ENCODE results near the gene KLF18.
"Not testable (repeated sequence)": the region's sequence is repeated elsewhere in the genome, so short reads cannot be mapped to it uniquely, and the experiment has no call there.

KLF18 gene

GRCh38 chr1:44139565-44139964 lies 1.9 kb downstream of the KLF18 start:
- H3K36me3 Mint-ChIP-seq (ENCODE audit: low read depth); H3K4me3 Mint-ChIP-seq: not testable (repeated sequence)

GRCh38 chr1:44138239-44138638 lies 3.2 kb downstream of the KLF18 start:
- Mint-ChIP-seq H3K4me1 (ENCODE audit: low read depth) (no peaks in the 10 kb centered on the region), H3K9me3 (no peaks in the 10 kb centered on the region), H3K36me3 (ENCODE audit: low read depth) (no peaks in the 10 kb centered on the region), H3K4me3 (no peak overlapping the region), H3K27me3 (peaks cover 19% of the 10 kb centered on the region), H3K27ac (no peak overlapping the region)
- no peak for DNase-seq

More at GRCh38 chr1:44139565-44139964, 1.9 kb downstream of the KLF18 start:
- DNase-seq; H3K9me3 Mint-ChIP-seq; H3K27ac Mint-ChIP-seq; H3K4me1 Mint-ChIP-seq (ENCODE audit: low read depth): not testable (repeated sequence)
- H3K27me3 Mint-ChIP-seq = peaks cover 16% of the 10 kb centered on the region

- H3K4me1 Mint-ChIP-seq (ENCODE audit: low read depth) = no peaks in the 10 kb centered on the region
- no peak overlapping the region for H3K4me3 Mint-ChIP-seq
- no peaks in the 10 kb centered on the region for H3K9me3 Mint-ChIP-seq
- no peak overlapping the region for H3K27ac Mint-ChIP-seq
- no peak for DNase-seq
- no peaks in the 10 kb centered on the region for H3K36me3 Mint-ChIP-seq (ENCODE audit: low read depth)
- peaks cover 12% of the 10 kb centered on the region for H3K27me3 Mint-ChIP-seq
Observed at GRCh38 chr1:44135886-44136285, 5.5 kb downstream of the KLF18 start.

GRCh38 chr1:44134071-44134920 lies 7.1 kb downstream of the KLF18 start:
- H3K27ac Mint-ChIP-seq = no peak overlapping the region
- H3K36me3 Mint-ChIP-seq (ENCODE audit: low read depth) = no peaks in the 10 kb centered on the region
- H3K4me1 Mint-ChIP-seq (ENCODE audit: low read depth) = no peaks in the 10 kb centered on the region
- peaks cover 15% of the 10 kb centered on the region for H3K27me3 Mint-ChIP-seq
- no peaks in the 10 kb centered on the region for H3K9me3 Mint-ChIP-seq
- no peak for DNase-seq
- H3K4me3 Mint-ChIP-seq = no peak overlapping the region

- Mint-ChIP-seq H3K4me3 (no peak overlapping the region), H3K27me3 (peaks cover 17% of the 10 kb centered on the region), H3K27ac (no peak overlapping the region), H3K9me3 (no peaks in the 10 kb centered on the region), H3K4me1 (ENCODE audit: low read depth) (no peaks in the 10 kb centered on the region), H3K36me3 (ENCODE audit: low read depth) (no peaks in the 10 kb centered on the region)
- no peak for DNase-seq
Observed at GRCh38 chr1:44131411-44131810, 10.0 kb downstream of the KLF18 start.

GRCh38 chr1:44129616-44130500 lies 11.6 kb downstream of the KLF18 start:
- Mint-ChIP-seq H3K4me3 (no peak overlapping the region), H3K27ac (no peak overlapping the region), H3K27me3 (peaks cover 27% of the 10 kb centered on the region), H3K36me3 (ENCODE audit: low read depth) (no peaks in the 10 kb centered on the region), H3K9me3 (no peaks in the 10 kb centered on the region), H3K4me1 (ENCODE audit: low read depth) (no peaks in the 10 kb centered on the region)
- DNase-seq = no peak

- Mint-ChIP-seq H3K9me3 (no peaks in the 10 kb centered on the region), H3K36me3 (ENCODE audit: low read depth) (no peaks in the 10 kb centered on the region), H3K4me3 (no peak overlapping the region), H3K27me3 (peaks cover 17% of the 10 kb centered on the region), H3K27ac (no peak overlapping the region), H3K4me1 (ENCODE audit: low read depth) (no peaks in the 10 kb centered on the region)
- DNase-seq = no peak
Observed at GRCh38 chr1:44120398-44120949, 21.0 kb downstream of the KLF18 start.

GRCh38 chr1:44119525-44119924 lies 21.9 kb downstream of the KLF18 start:
- H3K27ac Mint-ChIP-seq = no peak overlapping the region
- H3K27me3 Mint-ChIP-seq = peaks cover 13% of the 10 kb centered on the region
- no peak overlapping the region for H3K4me3 Mint-ChIP-seq
- no peaks in the 10 kb centered on the region for H3K9me3 Mint-ChIP-seq
- no peaks in the 10 kb centered on the region for H3K4me1 Mint-ChIP-seq (ENCODE audit: low read depth)
- no peaks in the 10 kb centered on the region for H3K36me3 Mint-ChIP-seq (ENCODE audit: low read depth)
- DNase-seq = no peak

- no peak within 1 kb of the TSS for H3K27ac Mint-ChIP-seq
- no peak for DNase-seq
- H3K27me3 Mint-ChIP-seq = peaks cover 12% of the 10 kb centered on the region
- H3K4me3 Mint-ChIP-seq = no peak within 1 kb of the TSS
- H3K9me3 Mint-ChIP-seq = no peaks in the 10 kb centered on the region
- H3K4me1 Mint-ChIP-seq (ENCODE audit: low read depth) = no peaks in the 10 kb centered on the region
- H3K36me3 Mint-ChIP-seq (ENCODE audit: low read depth) = no peaks in the 10 kb centered on the region
Observed at GRCh38 chr1:44118682-44119081, 22.7 kb downstream of the KLF18 start, which contains the start of gene KLF17. Gene KLF17 (plus strand): TSS chr1:44118821. CDS start chr1:44118908, 87 bp downstream.

GRCh38 chr1:44117272-44117671 lies 24.2 kb downstream of the KLF18 start:
- not testable (repeated sequence) for H3K36me3 Mint-ChIP-seq (ENCODE audit: low read depth); H3K9me3 Mint-ChIP-seq; H3K27ac Mint-ChIP-seq; H3K4me1 Mint-ChIP-seq (ENCODE audit: low read depth); H3K4me3 Mint-ChIP-seq; H3K27me3 Mint-ChIP-seq; DNase-seq

- H3K4me3 Mint-ChIP-seq = no peak overlapping the region
Observed at GRCh38 chr1:44114098-44114497, 27.3 kb downstream of the KLF18 start.

GRCh38 chr1:44113095-44113609 lies 28.3 kb downstream of the KLF18 start:
- Mint-ChIP-seq H3K27ac (no peak overlapping the region), H3K4me1 (ENCODE audit: low read depth) (no peaks in the 10 kb centered on the region), H3K9me3 (no peaks in the 10 kb centered on the region), H3K4me3 (no peak overlapping the region), H3K36me3 (ENCODE audit: low read depth) (no peaks in the 10 kb centered on the region), H3K27me3 (peaks cover 3% of the 10 kb centered on the region)
- DNase-seq = no peak

More at GRCh38 chr1:44114098-44114497, 27.3 kb downstream of the KLF18 start:
- DNase-seq = no peak
- Mint-ChIP-seq H3K4me1 (ENCODE audit: low read depth) (no peaks in the 10 kb centered on the region), H3K9me3 (no peaks in the 10 kb centered on the region), H3K27ac (no peak overlapping the region), H3K27me3 (no peaks in the 10 kb centered on the region), H3K36me3 (ENCODE audit: low read depth) (no peaks in the 10 kb centered on the region)

- H3K9me3 Mint-ChIP-seq = no peaks in the 10 kb centered on the region
- H3K27me3 Mint-ChIP-seq = peaks cover 8% of the 10 kb centered on the region
- H3K36me3 Mint-ChIP-seq (ENCODE audit: low read depth) = no peaks in the 10 kb centered on the region
- DNase-seq = no peak
- no peak overlapping the region for H3K27ac Mint-ChIP-seq
- no peaks in the 10 kb centered on the region for H3K4me1 Mint-ChIP-seq (ENCODE audit: low read depth)
- H3K4me3 Mint-ChIP-seq = no peak overlapping the region
Observed at GRCh38 chr1:44112486-44112885, 28.9 kb downstream of the KLF18 start.

- peaks cover 9% of the 10 kb centered on the region for H3K27me3 Mint-ChIP-seq
- H3K9me3 Mint-ChIP-seq = no peaks in the 10 kb centered on the region
- no peaks in the 10 kb centered on the region for H3K36me3 Mint-ChIP-seq (ENCODE audit: low read depth)
- H3K4me1 Mint-ChIP-seq (ENCODE audit: low read depth) = no peaks in the 10 kb centered on the region
- H3K27ac Mint-ChIP-seq = no peak overlapping the region
- no peak for DNase-seq
- H3K4me3 Mint-ChIP-seq = no peak overlapping the region
Observed at GRCh38 chr1:44111861-44112260, 29.6 kb downstream of the KLF18 start.
